Glutamatergic neuron (in vitro differentiated cells): ENCODE measurements around the gene COLQ. TPM values are rescaled to one million over a fixed set of nuclear protein-coding genes. Genes with fewer than 3 reads are reported as not detected.

ENCODE experiments used
- DNase-seq: peaks from one replicate; pipeline ENCODE4 v3.0.0; 2022
- H3K27ac Mint-ChIP-seq: one replicate; pipeline ENCODE4 v1.8.0; 2020; ENCODE audit warnings: mild to moderate bottlenecking, mixed read lengths, inconsistent platforms; ENCODE audit not compliant: unreplicated experiment
- H3K27me3 Mint-ChIP-seq: one replicate; pipeline ENCODE4 v1.8.0; 2020; ENCODE audit warnings: mild to moderate bottlenecking, moderate library complexity, mixed read lengths, inconsistent platforms; ENCODE audit not compliant: unreplicated experiment
- H3K36me3 Mint-ChIP-seq: one replicate; pipeline ENCODE4 v1.8.0; 2020; ENCODE audit warnings: mild to moderate bottlenecking, mixed read lengths, inconsistent platforms; ENCODE audit not compliant: unreplicated experiment
- H3K4me1 Mint-ChIP-seq: one replicate; pipeline ENCODE4 v1.8.0; 2020; ENCODE audit warnings: mild to moderate bottlenecking, low read depth, mixed read lengths, inconsistent platforms; ENCODE audit not compliant: unreplicated experiment
- H3K4me3 Mint-ChIP-seq: one replicate; pipeline ENCODE4 v1.8.0; 2020; ENCODE audit warnings: mild to moderate bottlenecking, mixed read lengths, inconsistent platforms; ENCODE audit not compliant: unreplicated experiment
- H3K9me3 Mint-ChIP-seq: one replicate; pipeline ENCODE4 v1.8.0; 2020; ENCODE audit warnings: mild to moderate bottlenecking, moderate library complexity, mixed read lengths, inconsistent platforms; ENCODE audit not compliant: unreplicated experiment
- total RNA-seq: library from RNA; stranded (reverse); fragmentation: NEBNext Ultra II Directional; extraction: Animal tissue kit (Norgen Biotek cat#: 25700); gene quantifications from one replicate; pipeline ENCODE4 v1.2.1, GENCODE V29; 2021; ENCODE audit not compliant: unreplicated experiment
- TF ChIP-seq, protein P1 (sequence below): fragments of 200-600 bp; sonication (generic); IDR thresholded peaks from one replicate; pipeline ENCODE4 v1.5.0; 2021; ENCODE audit not compliant: partially characterized antibody, unreplicated experiment

Gene COLQ
- total RNA-seq, 1 donor from 2014 or later = 4.8 TPM

DNA sequence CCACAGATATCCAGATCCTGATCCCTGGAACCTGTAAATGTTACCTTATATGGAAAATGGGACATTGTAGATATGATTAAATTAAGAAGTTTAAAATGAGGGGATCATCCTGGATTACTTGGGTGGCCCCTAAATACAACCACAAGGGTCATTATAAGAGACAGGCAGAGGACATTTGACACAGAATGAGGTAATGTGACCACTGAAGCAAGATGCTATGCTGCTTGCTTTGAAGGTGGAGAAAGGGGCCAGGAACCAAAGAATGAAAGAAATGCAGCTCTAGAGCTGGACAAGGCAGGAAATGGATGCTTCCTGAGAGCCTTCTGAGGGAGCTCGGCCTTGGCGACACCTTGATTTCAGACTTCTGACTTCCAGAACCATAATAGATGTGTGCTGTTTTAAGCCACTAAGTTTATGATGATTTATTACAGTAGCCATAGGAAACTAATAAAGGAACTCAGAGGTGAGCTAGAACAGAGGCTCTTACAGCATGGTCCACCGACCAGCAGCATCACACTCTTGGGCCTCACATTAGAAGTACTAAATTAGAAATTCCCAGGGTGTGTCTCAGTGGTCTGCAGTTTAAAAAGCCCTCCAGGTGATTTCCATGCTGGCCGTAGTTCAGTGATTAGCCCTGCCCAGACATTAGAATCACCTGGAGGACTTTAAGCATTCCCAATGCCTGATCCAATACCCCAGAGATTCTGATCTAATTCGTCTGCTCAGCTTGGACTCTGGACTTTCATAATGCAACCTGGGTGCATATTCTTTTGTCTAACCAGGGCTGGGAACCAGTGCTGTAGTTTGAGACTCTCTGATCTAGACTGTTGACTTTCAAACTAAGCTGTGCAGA lies 7.5 kb downstream of the COLQ start:
- no peak for DNase-seq
- Mint-ChIP-seq H3K4me3 (no peak overlapping the region), H3K9me3 (no peaks in the 10 kb centered on the region), H3K36me3 (no peaks in the 10 kb centered on the region), H3K27me3 (peaks cover 3% of the 10 kb centered on the region), H3K4me1 (no peaks in the 10 kb centered on the region), H3K27ac (no peak overlapping the region)
- TF ChIP-seq, protein P1, sequence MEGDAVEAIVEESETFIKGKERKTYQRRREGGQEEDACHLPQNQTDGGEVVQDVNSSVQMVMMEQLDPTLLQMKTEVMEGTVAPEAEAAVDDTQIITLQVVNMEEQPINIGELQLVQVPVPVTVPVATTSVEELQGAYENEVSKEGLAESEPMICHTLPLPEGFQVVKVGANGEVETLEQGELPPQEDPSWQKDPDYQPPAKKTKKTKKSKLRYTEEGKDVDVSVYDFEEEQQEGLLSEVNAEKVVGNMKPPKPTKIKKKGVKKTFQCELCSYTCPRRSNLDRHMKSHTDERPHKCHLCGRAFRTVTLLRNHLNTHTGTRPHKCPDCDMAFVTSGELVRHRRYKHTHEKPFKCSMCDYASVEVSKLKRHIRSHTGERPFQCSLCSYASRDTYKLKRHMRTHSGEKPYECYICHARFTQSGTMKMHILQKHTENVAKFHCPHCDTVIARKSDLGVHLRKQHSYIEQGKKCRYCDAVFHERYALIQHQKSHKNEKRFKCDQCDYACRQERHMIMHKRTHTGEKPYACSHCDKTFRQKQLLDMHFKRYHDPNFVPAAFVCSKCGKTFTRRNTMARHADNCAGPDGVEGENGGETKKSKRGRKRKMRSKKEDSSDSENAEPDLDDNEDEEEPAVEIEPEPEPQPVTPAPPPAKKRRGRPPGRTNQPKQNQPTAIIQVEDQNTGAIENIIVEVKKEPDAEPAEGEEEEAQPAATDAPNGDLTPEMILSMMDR = no peak

DNA sequence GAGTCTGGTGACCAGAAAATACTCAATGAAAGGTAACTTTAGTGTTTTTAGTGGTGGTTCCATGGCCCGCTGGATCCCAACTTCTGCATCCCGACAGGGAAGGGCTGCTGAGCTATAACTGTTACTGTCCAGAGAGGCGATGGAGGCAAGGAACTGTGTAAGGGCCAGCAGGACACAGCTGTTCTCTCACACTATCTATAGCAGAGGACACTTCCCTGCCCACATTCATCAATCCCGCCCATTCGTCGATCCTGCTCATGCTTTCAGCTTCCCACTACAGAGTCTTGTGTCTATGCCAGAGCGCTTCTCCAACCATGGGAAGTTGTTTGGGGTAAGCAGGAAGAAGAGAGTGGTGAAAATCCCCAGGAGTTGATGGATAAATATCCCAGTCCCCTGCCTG lies 8.4 kb downstream of the COLQ start:
- no peak overlapping the region for H3K27ac Mint-ChIP-seq
- TF ChIP-seq, protein P1 = no peak
- H3K4me1 Mint-ChIP-seq = no peaks in the 10 kb centered on the region

DNA sequence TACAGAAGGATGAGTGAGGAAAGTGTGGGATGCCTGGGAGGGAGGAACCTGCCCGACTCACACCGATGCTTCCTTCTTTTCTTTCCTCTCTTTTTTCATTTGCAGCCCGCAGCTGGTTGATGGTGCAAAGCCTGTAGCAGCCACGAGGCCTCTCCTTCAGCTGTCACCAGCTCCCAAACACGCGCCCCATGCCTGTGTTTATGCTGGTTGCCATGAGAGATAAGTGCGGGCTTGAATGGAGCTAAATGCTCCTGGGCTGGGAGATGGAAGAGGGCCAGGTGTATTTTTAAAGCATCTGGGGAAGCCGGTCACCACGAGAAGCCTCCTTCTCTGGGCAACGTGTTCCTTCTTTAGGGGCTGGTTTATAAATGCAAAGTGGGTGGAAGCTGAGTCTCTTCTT lies 9.3 kb downstream of the COLQ start:
- Mint-ChIP-seq H3K9me3 (no peaks in the 10 kb centered on the region), H3K4me1 (no peaks in the 10 kb centered on the region), H3K4me3 (no peak overlapping the region), H3K27me3 (peaks cover 3% of the 10 kb centered on the region), H3K36me3 (no peaks in the 10 kb centered on the region), H3K27ac (no peak overlapping the region)
- DNase-seq = no peak
- TF ChIP-seq, protein P1 = no peak

More for the DNA sequence above, 8.4 kb downstream of the COLQ start:
- no peaks in the 10 kb centered on the region for H3K36me3 Mint-ChIP-seq
- H3K9me3 Mint-ChIP-seq = no peaks in the 10 kb centered on the region
- H3K27me3 Mint-ChIP-seq = peaks cover 3% of the 10 kb centered on the region
- H3K4me3 Mint-ChIP-seq = no peak overlapping the region
- DNase-seq = no peak

DNA sequence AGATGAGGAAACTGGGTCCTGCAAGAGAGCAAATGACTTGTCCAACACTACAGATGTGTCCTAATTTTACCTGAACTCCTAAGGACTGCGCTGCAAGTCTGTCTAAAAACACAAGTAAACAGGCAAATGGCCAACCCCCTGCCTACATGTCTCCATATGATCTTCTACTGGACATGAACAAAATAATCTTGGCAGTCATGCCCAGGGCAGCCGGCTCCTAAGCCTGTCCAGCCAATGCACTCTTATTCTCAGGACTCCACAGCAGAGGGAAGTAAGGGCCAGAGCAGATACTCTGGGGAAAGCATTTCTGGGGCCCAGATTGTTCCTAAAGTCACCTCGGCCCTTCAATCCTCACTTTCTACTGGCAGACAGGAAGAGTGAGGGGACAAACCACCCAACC lies 10.3 kb downstream of the COLQ start:
- Mint-ChIP-seq H3K4me1 (no peaks in the 10 kb centered on the region), H3K36me3 (no peaks in the 10 kb centered on the region), H3K9me3 (no peaks in the 10 kb centered on the region), H3K4me3 (no peak overlapping the region), H3K27me3 (peaks cover 3% of the 10 kb centered on the region), H3K27ac (no peak overlapping the region)
- TF ChIP-seq, protein P1 = no peak
- no peak for DNase-seq

DNA sequence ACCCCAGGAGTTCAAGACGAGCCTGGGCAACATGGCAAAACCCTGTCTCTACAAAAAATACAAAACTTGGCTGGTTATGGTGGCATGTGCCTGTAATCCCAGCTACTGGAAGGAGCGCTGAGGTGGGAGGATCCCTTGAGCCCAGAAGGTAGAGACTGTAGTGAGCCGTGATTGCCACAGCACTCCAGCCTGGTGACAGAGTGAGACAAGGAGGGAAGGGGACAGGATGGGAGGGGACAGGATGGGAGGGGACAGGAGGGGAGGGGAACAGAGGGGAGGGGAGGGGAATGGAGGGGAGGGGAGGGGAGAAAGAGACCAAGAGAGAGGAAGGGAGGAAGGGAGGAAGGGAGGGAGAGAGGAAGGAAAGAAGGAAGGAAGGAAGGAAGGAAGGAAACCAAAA lies 11.0 kb downstream of the COLQ start:
- TF ChIP-seq, protein P1 = no peak
- DNase-seq = no peak
- Mint-ChIP-seq H3K4me3 (no peak overlapping the region), H3K9me3 (no peaks in the 10 kb centered on the region), H3K27me3 (peaks cover 1% of the 10 kb centered on the region), H3K36me3 (no peaks in the 10 kb centered on the region), H3K4me1 (no peaks in the 10 kb centered on the region), H3K27ac (no peak overlapping the region)
